HG02571 (cell line): ENCODE measurements around the gene GTPBP10.
"Not testable (repeated sequence)": the region's sequence is repeated elsewhere in the genome, so short reads cannot be mapped to it uniquely, and the experiment has no call there.

ENCODE experiments used
- ATAC-seq: cut with Tn5 transposase; IDR thresholded peaks from one replicate; pipeline ENCODE4 v1.9.1; 2021; ENCODE audit warnings: mild to moderate bottlenecking, moderate library complexity; ENCODE audit not compliant: unreplicated experiment

The GTPBP10 gene, protein sequence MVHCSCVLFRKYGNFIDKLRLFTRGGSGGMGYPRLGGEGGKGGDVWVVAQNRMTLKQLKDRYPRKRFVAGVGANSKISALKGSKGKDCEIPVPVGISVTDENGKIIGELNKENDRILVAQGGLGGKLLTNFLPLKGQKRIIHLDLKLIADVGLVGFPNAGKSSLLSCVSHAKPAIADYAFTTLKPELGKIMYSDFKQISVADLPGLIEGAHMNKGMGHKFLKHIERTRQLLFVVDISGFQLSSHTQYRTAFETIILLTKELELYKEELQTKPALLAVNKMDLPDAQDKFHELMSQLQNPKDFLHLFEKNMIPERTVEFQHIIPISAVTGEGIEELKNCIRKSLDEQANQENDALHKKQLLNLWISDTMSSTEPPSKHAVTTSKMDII

DNA sequence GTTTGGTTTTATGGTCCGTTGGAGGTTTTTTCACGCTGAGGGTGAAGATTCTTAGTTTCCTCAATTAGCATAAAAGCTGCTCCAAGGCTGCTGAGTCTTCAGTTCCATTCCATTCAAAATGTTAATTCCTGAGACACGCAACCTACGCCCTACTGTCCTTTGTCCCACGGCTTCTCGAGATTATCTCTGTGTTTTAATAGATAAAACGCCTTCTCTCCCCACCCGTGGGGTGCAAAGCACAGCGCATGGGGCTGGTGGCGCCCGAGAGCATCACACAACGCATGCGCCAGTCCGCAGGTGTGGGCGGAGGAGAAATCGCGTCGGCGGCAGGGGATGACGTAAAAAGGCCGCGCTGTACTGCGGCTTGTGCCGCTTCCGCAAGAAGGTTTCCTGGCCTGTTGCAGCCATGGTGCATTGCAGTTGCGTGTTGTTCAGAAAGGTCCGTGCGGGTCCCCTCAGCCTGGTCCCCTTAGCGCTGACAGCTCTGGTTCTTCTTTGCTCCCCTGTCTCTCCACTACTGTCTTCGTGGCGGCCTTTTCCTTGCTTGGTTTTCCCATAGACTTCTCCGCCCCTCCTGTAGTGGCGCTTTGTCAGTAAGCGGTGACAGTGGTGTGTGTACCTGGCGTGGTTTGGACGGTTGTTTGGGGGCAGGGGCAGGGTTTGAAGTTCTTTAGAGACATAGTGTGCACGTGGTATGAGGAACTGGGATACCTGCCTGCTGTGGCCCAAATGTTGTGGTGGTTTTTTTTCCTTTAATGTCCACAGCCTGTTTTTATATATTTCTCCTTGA is at the start of gene GTPBP10:
Gene GTPBP10 (plus strand): TSS at position 381 of the 790 bp plus-strand sequence. CDS start 26 bp downstream, at position 407.
- peak; percentile 98 for ATAC-seq

DNA sequence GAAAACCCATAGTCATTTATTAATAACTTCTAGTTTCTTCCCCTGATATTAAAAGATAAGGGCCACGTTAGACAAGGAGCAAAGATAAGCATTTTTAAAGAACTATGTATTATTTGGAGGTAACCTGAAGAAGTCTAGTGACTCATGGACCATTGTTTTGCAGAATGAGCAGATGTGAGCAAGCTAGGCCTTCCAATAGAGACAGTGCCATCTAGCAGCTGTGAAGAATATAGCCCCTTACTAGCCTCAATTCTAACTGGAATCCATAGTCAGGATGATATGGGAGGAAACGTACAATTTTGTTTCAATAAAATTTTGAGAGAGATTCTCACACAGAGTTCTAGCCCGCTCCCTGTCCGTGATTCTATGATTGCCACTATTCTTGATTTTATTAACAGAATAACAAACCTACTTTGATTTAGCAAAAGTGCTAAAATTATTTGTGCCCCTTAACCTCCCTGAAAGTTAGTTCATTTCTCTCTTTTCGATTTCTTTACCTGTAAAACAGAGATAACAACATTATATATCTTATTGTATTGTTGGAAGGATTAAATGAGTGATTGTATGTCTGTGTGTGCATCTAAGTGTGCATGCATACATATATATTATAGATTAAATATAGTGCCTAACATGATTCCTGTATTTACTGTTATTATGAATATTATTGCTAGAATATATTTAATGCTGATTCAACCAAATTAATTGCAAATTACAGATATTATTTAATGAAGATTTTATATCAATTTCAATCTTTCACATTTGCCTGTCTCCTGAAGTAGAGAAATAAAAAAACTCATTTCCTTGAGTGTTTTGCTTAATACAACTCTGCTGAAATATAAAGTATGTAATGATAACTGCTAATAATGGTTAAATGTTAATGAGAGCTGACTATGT is 48.1 kb upstream of the GTPBP10 start:
- ATAC-seq, result no peak

DNA sequence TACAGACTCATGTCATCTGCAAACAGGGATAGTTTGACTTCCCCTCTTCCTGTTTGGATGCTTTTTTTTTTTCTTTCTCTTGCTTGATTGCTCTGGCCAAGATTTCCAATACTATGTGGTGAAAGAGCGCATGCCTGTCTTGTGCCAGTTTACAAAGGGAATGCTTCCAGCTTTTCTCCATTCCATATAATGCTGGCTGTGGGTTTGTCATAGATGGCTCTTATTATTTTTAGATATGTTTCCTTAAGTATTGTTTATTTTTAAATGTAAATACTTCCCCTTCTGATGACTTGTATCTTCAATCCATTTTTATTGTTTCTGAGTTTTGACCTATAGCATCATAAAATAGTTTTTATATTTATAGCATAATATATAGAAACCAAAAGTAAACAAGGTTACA is 43.3 kb upstream of the GTPBP10 start:
- ATAC-seq, result no peak

DNA sequence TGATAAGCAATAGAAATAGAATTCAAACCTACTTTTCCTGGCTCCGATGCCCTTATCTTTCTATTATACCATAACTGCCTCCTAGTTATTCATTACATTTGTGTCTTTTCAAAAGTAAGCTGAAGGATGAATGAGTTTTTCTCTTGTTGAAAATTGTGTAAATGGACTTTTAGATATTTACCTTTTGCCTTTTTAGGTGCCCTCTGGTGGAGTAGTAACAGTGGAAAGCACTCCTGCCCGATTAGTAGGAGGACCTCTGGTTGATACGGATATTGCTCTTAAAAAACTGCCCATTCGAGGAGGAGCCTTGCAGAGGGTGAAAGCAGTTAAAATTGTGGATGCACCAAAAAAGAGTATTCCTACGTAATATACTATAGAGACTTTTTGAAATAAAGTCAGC is 36.6 kb upstream of the GTPBP10 start:
- ATAC-seq, result no peak

DNA sequence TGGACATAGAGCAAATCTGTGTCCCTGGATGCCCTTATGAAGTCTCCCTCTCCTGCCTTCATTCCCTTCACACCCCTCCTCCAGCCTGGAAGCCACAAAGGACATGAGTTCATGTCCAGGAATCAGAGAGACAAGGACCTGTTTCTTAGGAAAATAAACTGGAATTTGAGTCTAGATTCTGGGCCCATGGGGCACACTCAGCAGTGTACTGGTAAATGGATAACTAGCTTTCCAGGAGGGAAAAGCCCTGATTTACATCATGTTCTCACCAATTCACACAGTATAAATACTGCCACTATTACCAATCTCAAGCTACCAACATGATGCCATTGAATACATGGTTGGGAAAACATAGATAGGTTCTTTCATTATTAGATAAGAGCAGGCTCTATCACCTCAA is 35.3 kb upstream of the GTPBP10 start:
- ATAC-seq, result no peak

DNA sequence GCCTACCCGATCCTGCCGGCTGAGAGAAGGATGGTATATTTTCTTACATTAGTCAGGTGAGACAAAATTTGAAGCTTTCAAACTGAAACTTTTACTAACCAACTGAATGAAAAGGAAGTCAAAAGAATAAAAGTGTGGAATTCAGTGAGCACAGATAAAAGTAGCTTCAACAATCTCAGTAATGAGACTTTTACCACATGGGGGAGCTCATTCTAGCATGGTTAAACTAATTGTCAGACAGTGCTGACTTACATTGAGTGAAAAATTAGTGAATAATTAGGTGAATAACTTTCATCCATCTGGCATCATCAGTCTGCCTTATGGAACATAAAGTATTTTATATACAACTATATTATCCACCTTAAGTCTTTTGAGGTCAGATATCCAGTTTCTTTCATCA is 33.8 kb upstream of the GTPBP10 start:
- ATAC-seq, result no peak

DNA sequence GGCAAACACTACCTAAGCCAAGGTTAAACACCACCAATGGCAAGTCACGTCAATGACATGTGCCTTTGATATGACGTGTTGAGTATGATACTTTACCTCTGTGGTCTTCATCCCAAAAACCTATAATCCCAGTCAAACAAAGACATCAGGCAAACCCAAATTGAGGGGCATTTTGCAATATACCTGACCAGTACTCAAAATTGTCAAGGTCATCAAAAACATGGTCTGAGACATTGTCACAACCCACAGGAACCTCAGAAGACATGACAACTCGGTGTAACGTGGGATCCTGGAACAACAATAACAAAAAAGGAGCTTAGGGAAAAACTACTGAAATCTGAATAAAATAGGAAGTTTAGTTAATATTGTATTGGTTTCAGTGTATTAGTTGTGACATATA is 32.6 kb upstream of the GTPBP10 start:
- no peak for ATAC-seq

DNA sequence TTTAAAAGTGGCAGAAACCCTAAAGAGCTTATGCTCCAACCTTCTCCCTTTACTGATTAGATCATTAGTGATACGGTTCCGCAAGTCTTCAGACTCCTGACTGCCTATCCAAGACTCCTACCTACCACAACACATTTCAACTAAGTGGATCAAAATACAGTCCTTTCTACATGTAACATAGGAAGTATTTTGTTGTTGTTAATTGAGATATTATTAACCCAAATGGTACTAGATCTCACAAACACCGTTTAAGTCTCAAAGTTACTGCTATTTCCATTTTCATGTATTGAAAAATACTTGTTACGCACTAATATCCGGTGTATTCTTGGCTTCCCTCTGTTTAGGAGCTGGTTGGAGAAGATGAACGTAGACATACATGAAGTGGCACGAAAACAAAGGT is 26.5 kb upstream of the GTPBP10 start:
- no peak for ATAC-seq

DNA sequence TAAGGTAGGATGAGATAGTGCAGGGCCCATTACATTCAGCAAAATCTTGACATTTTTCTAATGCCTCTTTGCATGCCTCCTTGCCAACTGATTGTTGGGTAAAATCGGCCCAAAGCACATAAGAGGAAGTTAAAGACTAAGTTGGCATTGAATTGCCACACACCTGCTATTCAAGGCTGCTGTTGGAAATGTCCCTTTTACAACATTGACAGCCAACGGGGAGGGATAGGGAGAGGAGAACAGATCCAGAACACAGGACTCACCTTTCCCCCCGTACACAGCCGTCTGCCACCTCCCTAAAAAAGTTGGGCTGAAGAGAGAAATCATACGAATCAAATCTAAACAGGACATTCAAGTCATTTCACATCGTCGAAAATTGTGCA is 26.1 kb upstream of the GTPBP10 start:
- ATAC-seq, result no peak

DNA sequence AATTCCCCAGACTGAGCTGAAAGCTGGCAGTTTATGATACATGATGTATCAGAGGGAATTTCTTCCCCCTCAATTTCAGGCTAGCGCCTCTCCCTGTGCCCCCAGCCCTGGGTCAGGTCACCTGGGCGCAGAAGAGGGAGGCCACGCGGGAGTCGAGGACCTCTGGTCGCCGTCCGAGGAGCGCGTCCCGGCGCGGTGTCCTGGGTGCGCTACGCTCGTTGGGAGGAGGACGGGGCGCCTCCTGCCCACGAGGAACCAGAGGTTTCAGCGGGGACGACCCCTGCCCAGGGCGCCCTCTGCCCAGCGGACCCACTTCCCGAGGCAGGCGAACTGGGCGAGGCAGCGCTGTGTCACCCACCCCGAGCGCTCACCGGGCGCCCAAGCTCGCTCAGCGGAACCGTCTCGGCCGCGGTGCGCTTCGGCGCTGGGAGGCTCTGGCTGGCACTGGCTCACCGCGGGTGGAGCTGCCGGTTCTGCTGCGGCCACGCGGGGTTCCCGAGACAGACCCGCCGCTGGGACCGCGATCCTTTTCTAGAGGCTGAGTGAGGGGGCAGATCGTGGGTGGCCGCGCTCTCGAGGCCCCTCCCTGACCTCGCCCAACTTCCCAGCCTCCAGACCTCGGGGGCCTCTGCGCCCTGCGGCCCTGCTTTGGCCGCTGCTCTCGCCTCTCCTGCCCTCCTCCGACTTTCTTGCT is 25.6 kb upstream of the GTPBP10 start, which contains the start of gene FAM237B:
Gene FAM237B (minus strand): TSS at position 504 of the 694 bp plus-strand sequence. CDS start 1,556 bp downstream, outside the sequence.
- ATAC-seq, result no peak

DNA sequence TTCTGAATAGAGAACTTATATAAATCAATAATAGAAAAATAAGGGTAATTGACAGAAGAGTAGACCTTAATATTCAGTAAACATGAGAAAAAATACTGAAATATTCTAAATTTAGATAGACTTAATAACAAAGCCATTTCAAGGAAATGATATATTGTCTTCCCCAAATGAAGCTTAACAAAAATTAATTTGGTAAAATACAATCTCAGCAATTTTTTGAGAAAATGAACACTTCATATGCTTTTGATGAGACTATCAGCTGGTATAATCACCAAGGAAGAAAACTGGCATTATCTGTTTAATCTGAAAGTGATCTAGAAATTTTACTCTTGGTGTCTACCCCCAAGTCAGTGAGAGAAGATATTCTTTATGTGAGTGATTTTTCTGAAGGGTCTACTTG is 23.7 kb upstream of the GTPBP10 start:
- ATAC-seq, result no peak

DNA sequence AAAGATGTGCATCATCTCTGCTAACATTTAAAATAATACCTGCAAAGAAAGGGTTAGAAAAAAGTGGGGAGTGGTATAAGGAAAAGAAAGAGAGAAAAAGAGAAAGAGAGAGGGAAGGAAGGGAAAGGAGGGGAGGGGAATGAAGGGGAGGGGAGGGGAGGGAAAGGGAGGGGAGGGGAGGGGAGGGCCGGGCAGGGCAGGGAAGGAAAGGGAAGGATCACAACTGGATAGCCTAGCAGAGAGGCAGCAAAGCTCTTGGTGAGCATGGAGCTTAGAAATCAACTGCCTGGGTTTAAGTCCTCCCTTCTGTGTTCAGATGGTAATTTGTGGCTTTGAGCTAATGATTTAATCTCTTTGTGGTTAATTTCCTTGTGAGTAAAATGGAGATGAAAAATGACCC is 20.0 kb upstream of the GTPBP10 start:
- no peak for ATAC-seq

DNA sequence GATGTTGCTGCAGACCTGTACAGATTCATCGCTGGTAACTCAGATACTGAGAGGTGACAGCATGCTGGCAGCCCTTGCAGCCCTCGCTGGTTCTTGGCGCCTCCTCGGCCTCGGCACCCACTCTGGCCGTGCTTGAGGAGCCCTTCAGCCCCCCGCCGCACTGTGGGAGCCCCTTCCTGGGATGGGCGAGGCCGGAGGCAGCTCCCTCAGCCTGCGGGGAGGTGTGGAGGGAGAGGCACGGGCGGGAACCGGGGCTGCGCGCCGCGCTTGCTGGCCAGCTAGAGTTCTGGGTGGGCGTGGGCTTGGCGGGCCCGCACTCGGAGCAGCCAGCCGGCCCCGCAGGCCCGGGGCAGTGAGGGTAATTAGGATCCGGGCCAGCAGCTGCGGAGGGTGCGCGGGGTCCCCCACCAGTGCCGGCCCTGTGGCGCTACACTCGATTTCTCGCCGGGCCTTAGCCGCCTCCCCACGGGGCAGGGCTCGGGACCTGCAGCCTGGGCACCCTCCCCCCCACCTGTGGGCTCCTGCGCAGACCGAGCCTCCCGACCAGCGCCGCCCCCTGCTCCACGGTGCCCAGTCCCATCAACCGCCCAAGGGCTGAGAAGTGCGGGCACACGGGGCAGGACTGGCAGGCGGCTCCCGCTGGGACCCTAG is 12.2 kb upstream of the GTPBP10 start:
- ATAC-seq, result no peak

DNA sequence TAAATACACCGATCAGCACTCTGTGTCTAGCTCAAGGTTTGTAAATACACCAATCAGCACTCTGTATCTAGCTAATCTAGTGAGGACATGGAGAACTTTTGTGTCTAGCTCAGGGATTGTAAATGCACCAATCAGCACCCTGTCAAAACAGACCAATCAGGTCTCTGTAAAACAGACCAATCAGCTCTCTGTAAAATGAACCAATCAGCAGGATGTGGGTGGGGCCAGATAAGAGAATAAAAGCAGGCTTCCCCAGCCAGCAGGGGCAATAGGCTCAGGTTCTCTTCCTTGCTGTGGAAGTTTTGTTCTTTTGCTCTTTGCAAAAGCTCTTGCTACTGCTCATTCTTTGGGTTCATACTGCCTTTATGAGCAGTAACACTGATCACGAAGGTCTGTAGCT is 11.6 kb upstream of the GTPBP10 start:
- not testable (repeated sequence) for ATAC-seq

DNA sequence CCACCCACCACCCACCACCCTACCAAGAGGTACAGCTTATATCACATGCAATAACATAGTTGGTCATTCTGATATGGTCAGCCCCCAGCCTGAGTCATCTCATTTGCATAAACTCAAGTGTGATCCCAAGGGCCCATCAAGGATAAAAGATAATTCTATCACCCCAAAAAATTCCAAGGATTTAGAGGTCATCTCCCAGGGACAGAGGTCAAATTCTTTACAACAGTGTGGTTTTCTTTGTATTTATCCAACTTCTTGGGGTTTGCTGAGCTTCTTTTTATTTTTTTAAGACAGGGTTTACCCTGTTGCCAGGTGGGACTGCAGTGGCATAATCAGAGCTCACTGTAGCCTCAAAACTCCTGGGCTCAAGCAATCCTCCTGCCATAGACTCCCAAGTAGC is 9.4 kb upstream of the GTPBP10 start:
- ATAC-seq, result no peak

DNA sequence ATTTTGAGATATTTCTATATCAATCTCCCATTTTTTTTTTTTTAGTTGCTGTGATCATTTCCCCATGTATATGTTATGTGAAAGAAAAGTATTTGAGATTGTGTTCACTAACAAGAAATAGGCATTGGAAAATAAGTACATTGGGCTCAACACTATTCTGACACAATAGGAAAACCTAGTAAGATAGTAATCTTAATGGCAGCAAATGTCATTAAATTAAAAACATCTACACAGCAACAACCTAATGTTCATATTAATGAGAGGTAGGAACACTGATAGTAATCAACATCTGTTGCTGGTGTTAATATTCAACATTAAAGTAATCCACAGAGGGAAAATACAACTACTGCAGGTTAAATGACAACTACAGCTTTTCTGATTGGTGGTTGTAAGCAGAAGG is 1.5 kb upstream of the GTPBP10 start:
- ATAC-seq, result no peak

DNA sequence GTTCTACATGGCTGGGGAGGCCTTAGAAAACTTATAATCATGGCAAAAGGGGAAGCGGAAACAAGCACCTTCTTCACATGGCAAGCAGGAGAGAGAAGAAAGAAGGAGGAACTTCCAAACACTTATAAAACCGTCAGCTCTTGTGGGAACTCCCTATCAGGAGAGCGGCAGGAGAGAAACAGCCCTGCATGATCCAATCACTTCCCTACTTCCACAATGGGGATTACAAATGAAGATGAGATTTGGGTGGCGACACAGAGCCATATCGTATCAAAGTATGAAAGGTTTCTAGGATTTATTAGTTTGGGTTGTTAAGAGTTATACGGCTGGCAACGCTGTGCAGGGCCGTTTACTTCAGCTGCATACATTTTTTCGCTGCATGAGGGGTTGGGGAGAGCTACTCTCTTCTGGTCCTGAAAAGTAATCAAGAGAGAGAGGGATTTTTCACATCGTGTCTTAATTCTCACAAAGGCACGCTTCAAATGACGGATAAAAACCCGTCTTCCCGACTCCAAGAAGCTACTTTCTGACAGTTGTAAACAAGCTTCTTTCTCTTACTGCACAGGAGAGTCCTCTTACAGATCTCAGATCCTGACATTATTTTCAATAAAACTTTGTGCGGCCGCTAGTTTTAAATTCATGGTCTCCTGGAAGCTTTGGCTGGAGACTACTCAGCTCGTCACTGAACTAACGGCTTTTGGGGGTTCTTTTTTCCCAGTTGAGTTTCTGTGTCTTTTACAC is 751 bp upstream of the GTPBP10 start:
- peak; percentile 18 for ATAC-seq

DNA sequence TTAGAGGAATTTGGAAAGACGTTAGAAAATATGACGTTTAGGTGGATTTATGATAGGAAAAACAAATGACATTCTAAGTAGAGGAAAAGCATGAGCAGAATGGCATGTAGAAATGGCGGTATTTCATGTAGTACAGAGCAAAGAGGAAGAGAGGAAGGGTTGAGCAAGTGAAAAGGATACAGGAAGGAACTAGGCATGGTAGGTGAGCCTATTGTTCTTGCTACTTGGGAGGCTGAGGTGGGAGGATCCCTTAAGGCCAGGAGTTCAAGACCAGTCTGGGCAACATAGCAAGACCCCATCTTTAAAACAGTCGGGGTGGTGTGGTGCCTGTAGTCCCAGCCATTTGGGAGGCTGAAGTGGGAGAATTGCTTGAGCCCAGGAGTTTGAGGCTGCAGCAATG is 1.2 kb downstream of the GTPBP10 start:
- no peak for ATAC-seq

DNA sequence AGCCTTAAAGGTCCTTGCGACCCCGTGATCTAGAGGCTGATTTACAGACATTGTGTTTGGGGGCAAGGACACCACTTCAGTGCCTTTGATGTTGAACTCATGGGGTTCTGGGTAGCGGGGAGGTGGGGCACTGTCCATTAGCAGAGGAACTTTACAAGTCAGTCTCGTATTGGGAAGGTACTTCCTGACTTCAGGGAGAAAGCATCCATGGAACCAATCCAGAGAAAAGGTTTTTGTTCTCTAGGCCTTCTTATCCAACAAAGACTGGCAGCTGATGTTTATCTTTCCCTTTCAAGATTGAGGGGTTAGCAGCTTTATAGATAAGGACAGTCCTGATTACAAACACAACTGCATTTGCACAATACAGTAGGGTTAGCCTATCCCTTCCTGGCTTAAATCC is 2.8 kb downstream of the GTPBP10 start:
- ATAC-seq, result no peak
